SK-N-SH treated with all-trans-retinoic acid at 6 μM for 48 hours (cell line): Measurements from ENCODE around the gene ZNF710.

Experiments used
- ATAC-seq: fragments of 200-7000 bp; cut with Tn5 transposase; 3 replicates; pipeline ENCODE4 v1.9.1; 2020; ENCODE audit warnings: mild to moderate bottlenecking, moderate library complexity
- ARNTL ChIP-seq: fragments of 450-650 bp; formaldehyde crosslinking; IDR thresholded peaks from 2 replicates; pipeline ENCODE4 v1.5.0; 2020; ENCODE audit warnings: low read depth, mild to moderate bottlenecking, moderate library complexity, borderline replicate concordance
- BACH2 ChIP-seq: fragments of 250-450 bp; sonication (Bioruptor Pico); IDR thresholded peaks from 2 replicates; pipeline ENCODE4 v1.9.0; 2021; ENCODE audit warnings: mild to moderate bottlenecking, borderline replicate concordance
- CSDC2 ChIP-seq: fragments of 250-450 bp; sonication (Bioruptor Pico); IDR thresholded peaks from 2 replicates; pipeline ENCODE4 v1.5.0; 2020; ENCODE audit warnings: mild to moderate bottlenecking, moderate library complexity
- ESRRG ChIP-seq: fragments of 250-450 bp; sonication (Bioruptor Pico); IDR thresholded peaks from 2 replicates; pipeline ENCODE4 v1.6.1; 2021; ENCODE audit warnings: mild to moderate bottlenecking
- GLIS3 ChIP-seq: fragments of 250-450 bp; sonication (Bioruptor Pico); IDR thresholded peaks from 2 replicates; pipeline ENCODE4 v1.5.0; 2020; ENCODE audit warnings: mild to moderate bottlenecking, moderate library complexity
- ISL1 ChIP-seq: fragments of 250-450 bp; sonication (Bioruptor Pico); IDR thresholded peaks from 2 replicates; pipeline ENCODE4 v2.1.2; 2022; ENCODE audit warnings: mild to moderate bottlenecking, moderate library complexity
- OSR1 ChIP-seq: fragments of 250-450 bp; sonication (Bioruptor Pico); IDR thresholded peaks from 2 replicates; pipeline ENCODE4 v1.8.0; 2022; ENCODE audit warnings: moderate library complexity, mild to moderate bottlenecking, inconsistent platforms
- PATZ1 ChIP-seq: fragments of 250-450 bp; sonication (Bioruptor Pico); IDR thresholded peaks from 2 replicates; pipeline ENCODE4 v1.8.0; 2020; ENCODE audit warnings: mild to moderate bottlenecking, moderate library complexity, borderline replicate concordance
- PPARA ChIP-seq: fragments of 250-450 bp; sonication (Bioruptor Pico); IDR thresholded peaks from 2 replicates; pipeline ENCODE4 v1.5.0; 2020; ENCODE audit warnings: mild to moderate bottlenecking, borderline replicate concordance
- RARB ChIP-seq: fragments of 250-450 bp; sonication (Bioruptor Pico); IDR thresholded peaks from 2 replicates; pipeline ENCODE4 v1.8.0; 2021; ENCODE audit warnings: mild to moderate bottlenecking, moderate library complexity
- SNAI2 ChIP-seq: fragments of 250-450 bp; sonication (Bioruptor Pico); IDR thresholded peaks from 2 replicates; pipeline ENCODE4 v1.5.0; 2020; ENCODE audit warnings: mild to moderate bottlenecking, moderate library complexity
- TOX ChIP-seq: fragments of 250-450 bp; sonication (Bioruptor Pico); IDR thresholded peaks from 2 replicates; pipeline ENCODE4 v1.8.0; 2021; ENCODE audit warnings: mild to moderate bottlenecking, moderate library complexity, borderline replicate concordance
- ZC3H10 ChIP-seq: fragments of 250-450 bp; sonication (Bioruptor Pico); IDR thresholded peaks from 2 replicates; pipeline ENCODE4 v1.5.1; 2021; ENCODE audit warnings: mild to moderate bottlenecking, moderate library complexity
- ZFP3 ChIP-seq: fragments of 250-450 bp; sonication (Bioruptor Pico); IDR thresholded peaks from 2 replicates; pipeline ENCODE4 v1.5.0; 2020; ENCODE audit warnings: mild to moderate bottlenecking, moderate library complexity
- ZFP30 ChIP-seq: fragments of 450-650 bp; formaldehyde crosslinking; IDR thresholded peaks from 2 replicates; pipeline ENCODE4 v1.5.0; 2022; ENCODE audit warnings: mild to moderate bottlenecking, moderate library complexity
- ZNF565 ChIP-seq: fragments of 450-650 bp; formaldehyde crosslinking; conservative IDR thresholded peaks from 2 replicates; pipeline ENCODE4 v1.5.0; 2020; ENCODE audit warnings: low read depth, mild to moderate bottlenecking, moderate library complexity
- ZNF70 ChIP-seq: fragments of 450-650 bp; formaldehyde crosslinking; IDR thresholded peaks from 2 replicates; pipeline ENCODE4 v1.5.0; 2020; ENCODE audit warnings: mild to moderate bottlenecking, moderate library complexity
- ZNF8 ChIP-seq: fragments of 450-650 bp; formaldehyde crosslinking; IDR thresholded peaks from 2 replicates; pipeline ENCODE4 v1.5.0; 2020; ENCODE audit warnings: mild to moderate bottlenecking, moderate library complexity
- TF ChIP-seq, protein P1 (sequence below): fragments of 250-450 bp; sonication (Bioruptor Pico); IDR thresholded peaks from 2 replicates; pipeline ENCODE4 v1.8.0; 2021; ENCODE audit warnings: low read depth, mild to moderate bottlenecking, moderate library complexity, borderline replicate concordance
- TF ChIP-seq, protein P2 (sequence below): fragments of 250-450 bp; sonication (Bioruptor Pico); IDR thresholded peaks from 2 replicates; pipeline ENCODE4 v1.5.0; 2020; ENCODE audit warnings: mild to moderate bottlenecking, moderate library complexity

Gene ZNF710

GRCh38 chr15:90103701-90104329 lies 102.7 kb downstream of the ZNF710 start:
- ATAC-seq, result no peak
- TF ChIP-seq SNAI2 (CRISPR knock-in tag) (no peak), GLIS3 (CRISPR knock-in tag) (no peak), PATZ1 (CRISPR knock-in tag) (no peak), RARB (no peak), PPARA (CRISPR knock-in tag) (no peak), ZNF70 (CRISPR knock-in tag) (no peak), CSDC2 (CRISPR knock-in tag) (no peak), TOX (no peak), ZC3H10 (no peak), BACH2 (CRISPR knock-in tag) (no peak), ZNF8 (CRISPR knock-in tag) (no peak), ARNTL (CRISPR knock-in tag) (no peak), ZFP30 (no peak), ESRRG (CRISPR knock-in tag) (no peak), ZNF565 (no peak), ZFP3 (CRISPR knock-in tag) (no peak)
- TF ChIP-seq, protein P1, sequence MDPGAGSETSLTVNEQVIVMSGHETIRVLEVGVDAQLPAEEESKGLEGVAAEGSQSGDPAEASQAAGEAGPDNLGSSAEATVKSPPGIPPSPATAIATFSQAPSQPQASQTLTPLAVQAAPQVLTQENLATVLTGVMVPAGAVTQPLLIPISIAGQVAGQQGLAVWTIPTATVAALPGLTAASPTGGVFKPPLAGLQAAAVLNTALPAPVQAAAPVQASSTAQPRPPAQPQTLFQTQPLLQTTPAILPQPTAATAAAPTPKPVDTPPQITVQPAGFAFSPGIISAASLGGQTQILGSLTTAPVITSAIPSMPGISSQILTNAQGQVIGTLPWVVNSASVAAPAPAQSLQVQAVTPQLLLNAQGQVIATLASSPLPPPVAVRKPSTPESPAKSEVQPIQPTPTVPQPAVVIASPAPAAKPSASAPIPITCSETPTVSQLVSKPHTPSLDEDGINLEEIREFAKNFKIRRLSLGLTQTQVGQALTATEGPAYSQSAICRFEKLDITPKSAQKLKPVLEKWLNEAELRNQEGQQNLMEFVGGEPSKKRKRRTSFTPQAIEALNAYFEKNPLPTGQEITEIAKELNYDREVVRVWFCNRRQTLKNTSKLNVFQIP (CRISPR knock-in tag), result no peak
- TF ChIP-seq, protein P2, sequence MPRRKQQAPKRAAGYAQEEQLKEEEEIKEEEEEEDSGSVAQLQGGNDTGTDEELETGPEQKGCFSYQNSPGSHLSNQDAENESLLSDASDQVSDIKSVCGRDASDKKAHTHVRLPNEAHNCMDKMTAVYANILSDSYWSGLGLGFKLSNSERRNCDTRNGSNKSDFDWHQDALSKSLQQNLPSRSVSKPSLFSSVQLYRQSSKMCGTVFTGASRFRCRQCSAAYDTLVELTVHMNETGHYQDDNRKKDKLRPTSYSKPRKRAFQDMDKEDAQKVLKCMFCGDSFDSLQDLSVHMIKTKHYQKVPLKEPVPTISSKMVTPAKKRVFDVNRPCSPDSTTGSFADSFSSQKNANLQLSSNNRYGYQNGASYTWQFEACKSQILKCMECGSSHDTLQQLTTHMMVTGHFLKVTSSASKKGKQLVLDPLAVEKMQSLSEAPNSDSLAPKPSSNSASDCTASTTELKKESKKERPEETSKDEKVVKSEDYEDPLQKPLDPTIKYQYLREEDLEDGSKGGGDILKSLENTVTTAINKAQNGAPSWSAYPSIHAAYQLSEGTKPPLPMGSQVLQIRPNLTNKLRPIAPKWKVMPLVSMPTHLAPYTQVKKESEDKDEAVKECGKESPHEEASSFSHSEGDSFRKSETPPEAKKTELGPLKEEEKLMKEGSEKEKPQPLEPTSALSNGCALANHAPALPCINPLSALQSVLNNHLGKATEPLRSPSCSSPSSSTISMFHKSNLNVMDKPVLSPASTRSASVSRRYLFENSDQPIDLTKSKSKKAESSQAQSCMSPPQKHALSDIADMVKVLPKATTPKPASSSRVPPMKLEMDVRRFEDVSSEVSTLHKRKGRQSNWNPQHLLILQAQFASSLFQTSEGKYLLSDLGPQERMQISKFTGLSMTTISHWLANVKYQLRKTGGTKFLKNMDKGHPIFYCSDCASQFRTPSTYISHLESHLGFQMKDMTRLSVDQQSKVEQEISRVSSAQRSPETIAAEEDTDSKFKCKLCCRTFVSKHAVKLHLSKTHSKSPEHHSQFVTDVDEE (CRISPR knock-in tag), result no peak

DNA sequence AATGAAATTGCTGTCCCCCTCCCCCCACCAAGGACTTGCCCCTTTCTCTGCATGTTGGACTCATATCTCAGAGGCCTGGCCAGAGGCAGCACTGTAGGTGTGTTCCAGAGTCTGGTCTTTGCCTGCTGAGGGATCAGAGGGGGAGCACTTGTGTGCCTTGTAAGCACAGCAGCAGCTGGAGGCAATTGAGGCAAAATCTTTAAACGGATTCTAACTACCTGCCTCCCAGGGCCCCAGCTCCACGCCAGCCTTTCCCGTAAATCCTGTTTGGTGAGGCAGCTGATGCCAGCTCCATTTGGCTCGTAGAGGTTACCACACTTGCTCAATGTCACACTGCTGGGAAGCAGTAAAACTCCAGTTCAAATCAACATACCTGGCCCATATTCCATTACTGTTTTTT lies 103.4 kb downstream of the ZNF710 start:
- ATAC-seq, result no peak
- TF ChIP-seq, protein P2 (CRISPR knock-in tag), result no peak
- TF ChIP-seq CSDC2 (CRISPR knock-in tag) (no peak), TOX (no peak), ISL1 (CRISPR knock-in tag) (no peak), GLIS3 (CRISPR knock-in tag) (no peak), ARNTL (CRISPR knock-in tag) (no peak), ZC3H10 (no peak), PATZ1 (CRISPR knock-in tag) (no peak), ZFP30 (no peak), ESRRG (CRISPR knock-in tag) (no peak), PPARA (CRISPR knock-in tag) (no peak), OSR1 (CRISPR knock-in tag) (no peak)
- TF ChIP-seq, protein P1 (CRISPR knock-in tag), result no peak
